GM12878 (cell line): ENCODE results near the gene SYT8. TPM values are rescaled to one million over a fixed set of nuclear protein-coding genes. Genes with fewer than 3 reads are reported as not detected.

ENCODE experiments used
- ATAC-seq: fragments of 200-7000 bp; cut with Tn5 transposase; 3 replicates; pipeline ENCODE4 v1.9.1; 2020; ENCODE audit warnings: mild to moderate bottlenecking, moderate library complexity
- BruUV-seq: library from RNA; stranded (reverse); fragments of 400-500 nt; replicated peaks from 2 replicates; lab custom pipeline; 2021; lab: Mats Ljungman, UMichigan
- CTCF ChIA-PET: fragments of 300-600 bp; sonication (Branson Sonifier 250); formaldehyde crosslinking; extraction: SDS; loops from one replicate; lab custom pipeline; 2021; ENCODE audit warnings: inconsistent platforms; lab: Yijun Ruan, JAX
- POLR2A ChIA-PET: fragments of 350-600 bp; formaldehyde crosslinking; extraction: SDS; loops from one replicate; lab custom pipeline; 2021; ENCODE audit warnings: inconsistent platforms; lab: Charles Lee
- RAD21 ChIA-PET: fragments of 300-600 bp; sonication (Branson Sonifier 250); formaldehyde crosslinking; loops from one replicate; lab custom pipeline; 2023; ENCODE audit warnings: antibody characterized with exemption; ENCODE audit not compliant: unreplicated experiment; lab: Charles Lee
- SMC1A ChIA-PET: fragments of 300-600 bp; sonication (Branson Sonifier 250); formaldehyde crosslinking; loops from one replicate; lab custom pipeline; 2023; ENCODE audit not compliant: unreplicated experiment, uncharacterized antibody; lab: Charles Lee
- DNase-seq: peaks from one replicate; pipeline ENCODE4 v3.0.0-alpha.2; 2011; ENCODE audit warnings: low read depth, low spot score
- FAIRE-seq: peaks from 3 replicates; lab custom pipeline; 2011; peaks lifted over from hg19 to GRCh38; lab: Jason Lieb, UNC
- H2AFZ ChIP-seq: 2 replicates; pipeline ENCODE4 v1.6.0; 2011; ENCODE audit warnings: low read depth, low read length, control low read depth; ENCODE audit not compliant: control insufficient read depth
- H3K27ac ChIP-seq: 2 replicates; pipeline ENCODE4 v1.5.1; 2011; ENCODE audit warnings: control low read depth; ENCODE audit not compliant: control insufficient read depth, insufficient read depth
- H3K27me3 ChIP-seq, 2 experiments: replicated peaks in 1 of 2; 2 replicates each; pipeline versions ENCODE4 v1.6.0 to v1.6.1; 2011; ENCODE audit warnings: low read length in 1 of 2; ENCODE audit not compliant: control insufficient read depth in 2 of 2, insufficient read depth in 2 of 2
- H3K36me3 ChIP-seq, 2 experiments: 2 replicates each; pipeline ENCODE4 v1.5.1; 2011; ENCODE audit warnings: low read length in 1 of 2; ENCODE audit not compliant: control insufficient read depth in 2 of 2, insufficient read depth in 2 of 2
- H3K4me1 ChIP-seq: 2 replicates; pipeline ENCODE4 v1.6.1; 2011; ENCODE audit warnings: mild to moderate bottlenecking, low read length, moderate library complexity, mixed read lengths; ENCODE audit not compliant: control insufficient read depth, insufficient read depth
- H3K4me2 ChIP-seq: 2 replicates; pipeline ENCODE4 v1.6.0; 2011; ENCODE audit warnings: control low read depth; ENCODE audit not compliant: control insufficient read depth, insufficient read depth
- H3K4me3 ChIP-seq: fragments of 200-600 bp; sonication (generic); 2 replicates; pipeline ENCODE4 v1.5.1; 2016
- H3K79me2 ChIP-seq: 2 replicates; pipeline ENCODE4 v1.6.0; 2011; ENCODE audit warnings: low read length; ENCODE audit not compliant: control insufficient read depth, insufficient read depth
- H3K9ac ChIP-seq: 2 replicates; pipeline ENCODE4 v1.8.0; 2011; ENCODE audit warnings: low read length, control low read depth, mixed read lengths; ENCODE audit not compliant: control insufficient read depth, insufficient read depth
- H3K9me3 ChIP-seq: replicated peaks from 3 replicates; pipeline ENCODE4 v1.5.1; 2011; ENCODE audit warnings: mild to moderate bottlenecking, low read length; ENCODE audit not compliant: control insufficient read depth, insufficient read depth
- H4K20me1 ChIP-seq: 2 replicates; pipeline ENCODE4 v1.6.0; 2011; ENCODE audit not compliant: control insufficient read depth, insufficient read depth
- BHLHE40 ChIP-seq, 2 experiments: fragments of 450-650 bp in 1 of 2; IDR thresholded peaks; 2 replicates each; pipeline ENCODE4 v1.6.1; 2011 to 2017; ENCODE audit warnings: low read depth in 2 of 2, borderline replicate concordance in 1 of 2, improper control_type of control experiment in 1 of 2, low read length in 1 of 2, mild to moderate bottlenecking in 1 of 2
- E2F4 ChIP-seq: IDR thresholded peaks from 2 replicates; pipeline ENCODE4 v1.6.1; 2012; ENCODE audit warnings: low read depth, low read length, improper control_type of control experiment
- MAX ChIP-seq: IDR thresholded peaks from 2 replicates; pipeline ENCODE4 v1.6.1; 2012; ENCODE audit warnings: low read depth, low read length, improper control_type of control experiment
- PAX5 ChIP-seq: IDR thresholded peaks from 2 replicates; pipeline ENCODE4 v1.6.1; 2011; ENCODE audit warnings: low read depth, low read length, borderline replicate concordance
- WGBS: methylation state at CpG from one replicate; pipeline ENCODE4 v1.1.6; 2016; ENCODE audit warnings: low lambda C conversion rate; ENCODE audit not compliant: insufficient replicate concordance, insufficient coverage; ENCODE audit errors: missing lambda C conversion rate; 5-methylcytosine and 5-hydroxymethylcytosine counted together
- in situ Hi-C: fragments of 300-500 bp; cut with MboI; formaldehyde crosslinking; loops from 9 replicates; pipeline ENCODE4 v1.14.3; 2018; ENCODE audit warnings: mixed read lengths
- intact Hi-C: fragments of 100-400 bp; cut with micrococcal nuclease; formaldehyde crosslinking; loops from one replicate; pipeline ENCODE4 v1.14.2; 2022; ENCODE audit not compliant: unreplicated experiment
- polyA plus RNA-seq, 11 experiments: library from polyadenylated mRNA; depleted of rRNA in 4 of 11; unstranded in 6 of 11; stranded (reverse) in 5 of 11; fragments of >200 nt; fragmentation: Nextera tagmentation in 4 of 11; fragmentation: Illumina TruSeq in 1 of 11; extraction: Ambion mirVana in 4 of 11; extraction: Trizol in 1 of 11; gene quantifications; 1 replicate in 1 of 11; 2 replicates in 10 of 11; pipeline versions ENCODE4 v1.2.1 to v1.2.3, GENCODE V29; 2011 to 2016; ENCODE audit warnings: inconsistent platforms in 2 of 11, missing spikeins in 2 of 11, low read depth in 1 of 11
- total RNA-seq, 4 experiments: library from RNA; depleted of rRNA in 3 of 4; stranded (reverse); fragments of >200 nt in 3 of 4; fragmentation: Illumina TruSeq in 1 of 4; extraction: Trizol in 1 of 4; gene quantifications; 2 replicates each; pipeline versions ENCODE4 v1.2.1 to v1.2.3, GENCODE V29; 2013 to 2021

SYT8 gene
- total and polyA plus RNA-seq, 10 of the 15 experiments (the other 5 are each of a cell fraction or from before 2014, with no cell fraction given): 0.44 TPM; not detected in 9

GRCh38 chr11:1823376-1824220, 11.2 kb upstream of the SYT8 start (continued):
- no peak for TF ChIP-seq E2F4

GRCh38 chr11:1824221-1825038, 10.4 kb upstream of the SYT8 start:
- Histone ChIP-seq H4K20me1 (no peaks in the 10 kb centered on the region), H3K9me3 (no peaks in the 10 kb centered on the region; the same call in 2 of the 3 replicates), H3K9ac (no peak overlapping the region), H3K27me3 (peaks cover 0 to 2% of the 10 kb centered on the region in 2 experiments; a peak in 2 of 4 replicates), H3K4me1 (no peaks in the 10 kb centered on the region), H3K4me3 (no peak overlapping the region), H2AFZ (no peak overlapping the region), H3K36me3 (no peaks in the 10 kb centered on the region), H3K4me2 (no peak overlapping the region), H3K79me2 (no peaks in the 10 kb centered on the region), H3K27ac (no peak overlapping the region)
- DNase-seq (no peak), ATAC-seq (no peak), FAIRE-seq (no peak)
- intact Hi-C loops (no loop called here), in situ Hi-C loops (loop anchor here (5.0 kb wide), 2 partner anchors 127 to 328 kb away; partner anchors contain the start of gene KRTAP5-6)
- ChIA-PET CTCF (interaction anchor here (0.7 to 2.0 kb wide), 5 partner anchors 117 to 335 kb away, joined by 3 to 6 read pairs (median 4); no protein-coding TSS in a partner anchor), SMC1A (no interaction called here), RAD21 (no interaction called here), POLR2A (no interaction called here)
- WGBS: 24% methylated on average over 23 of the region's 23 CpGs
- TF ChIP-seq PAX5 (no peak), BHLHE40 (IDR thresholded peaks at IDR 0.05; ENCODE audit: borderline replicate concordance in 1 of 2, low read depth in 2 of 2, low read length in 1 of 2) (peak in 1 of 2 experiments; percentile 73; a peak in 2 of 4 replicates), MAX (no peak)
- BruUV-seq: no TSS peak
